Karpas-422 (cell line): Measurements from ENCODE around the gene FAM53B. TPM values are rescaled to one million over a fixed set of nuclear protein-coding genes. Genes with fewer than 3 reads are reported as not detected.

Experiments
- DNase-seq: peaks from one replicate; pipeline ENCODE4 v3.0.0-alpha.2; 2015
- H2AFZ ChIP-seq: fragments of 200-600 bp; sonication (generic); 2 replicates; pipeline ENCODE4 v1.6.1; 2014; ENCODE audit warnings: antibody characterized with exemption, low read length, mixed read lengths
- H3K27ac ChIP-seq: fragments of 200-600 bp; sonication (generic); 2 replicates; pipeline ENCODE4 v1.5.1; 2014; ENCODE audit warnings: mild to moderate bottlenecking, low read length, moderate library complexity
- H3K27me3 ChIP-seq: fragments of 200-600 bp; sonication (generic); 2 replicates; pipeline ENCODE4 v1.6.1; 2014; ENCODE audit warnings: low read length, mixed read lengths
- H3K36me3 ChIP-seq: fragments of 200-600 bp; sonication (generic); 2 replicates; pipeline ENCODE4 v1.6.1; 2014; ENCODE audit warnings: low read length, mixed read lengths; ENCODE audit not compliant: insufficient read depth
- H3K4me1 ChIP-seq: fragments of 200-600 bp; sonication (generic); 2 replicates; pipeline ENCODE4 v1.6.1; 2014; ENCODE audit warnings: mild to moderate bottlenecking, low read length, mixed read lengths
- H3K4me2 ChIP-seq: fragments of 200-600 bp; sonication (generic); 2 replicates; pipeline ENCODE4 v1.6.1; 2014; ENCODE audit warnings: low read length, low read depth, mild to moderate bottlenecking; ENCODE audit not compliant: poor library complexity, severe bottlenecking
- H3K4me3 ChIP-seq: fragments of 200-600 bp; sonication (generic); 2 replicates; pipeline ENCODE4 v1.5.1; 2014; ENCODE audit warnings: mild to moderate bottlenecking, antibody characterized with exemption, low read length, mixed read lengths
- H3K79me2 ChIP-seq: fragments of 200-600 bp; sonication (generic); 2 replicates; pipeline ENCODE4 v1.6.1; 2014; ENCODE audit warnings: mild to moderate bottlenecking, low read length, mixed read lengths
- H3K9ac ChIP-seq: fragments of 200-600 bp; sonication (generic); 2 replicates; pipeline ENCODE4 v1.6.0; 2014; ENCODE audit warnings: low read length
- H3K9me2 ChIP-seq: fragments of 200-600 bp; sonication (generic), shearing (Covaris generic); replicated peaks from 2 replicates; pipeline ENCODE4 v1.6.0; 2014; ENCODE audit warnings: mild to moderate bottlenecking, low read length, moderate library complexity; ENCODE audit not compliant: insufficient read depth
- H3K9me3 ChIP-seq: fragments of 300-700, 200-600 bp; sonication (generic); 2 replicates; pipeline ENCODE4 v1.6.1; 2014; ENCODE audit warnings: low read length, mixed read lengths
- H4K20me1 ChIP-seq: fragments of 200-600 bp; sonication (generic); 2 replicates; pipeline ENCODE4 v1.6.1; 2014; ENCODE audit warnings: mild to moderate bottlenecking, antibody characterized with exemption, low read length, low read depth; ENCODE audit not compliant: insufficient read depth
- total RNA-seq: library from RNA; depleted of rRNA; stranded (reverse); fragments of >200 nt; shearing (Covaris generic); gene quantifications from 2 replicates; pipeline ENCODE4 v1.2.3, GENCODE V29; 2014; ENCODE audit warnings: low replicate concordance

Gene FAM53B
- total RNA-seq, 1 experiment from 2014 or later = 72.5 TPM

DNA sequence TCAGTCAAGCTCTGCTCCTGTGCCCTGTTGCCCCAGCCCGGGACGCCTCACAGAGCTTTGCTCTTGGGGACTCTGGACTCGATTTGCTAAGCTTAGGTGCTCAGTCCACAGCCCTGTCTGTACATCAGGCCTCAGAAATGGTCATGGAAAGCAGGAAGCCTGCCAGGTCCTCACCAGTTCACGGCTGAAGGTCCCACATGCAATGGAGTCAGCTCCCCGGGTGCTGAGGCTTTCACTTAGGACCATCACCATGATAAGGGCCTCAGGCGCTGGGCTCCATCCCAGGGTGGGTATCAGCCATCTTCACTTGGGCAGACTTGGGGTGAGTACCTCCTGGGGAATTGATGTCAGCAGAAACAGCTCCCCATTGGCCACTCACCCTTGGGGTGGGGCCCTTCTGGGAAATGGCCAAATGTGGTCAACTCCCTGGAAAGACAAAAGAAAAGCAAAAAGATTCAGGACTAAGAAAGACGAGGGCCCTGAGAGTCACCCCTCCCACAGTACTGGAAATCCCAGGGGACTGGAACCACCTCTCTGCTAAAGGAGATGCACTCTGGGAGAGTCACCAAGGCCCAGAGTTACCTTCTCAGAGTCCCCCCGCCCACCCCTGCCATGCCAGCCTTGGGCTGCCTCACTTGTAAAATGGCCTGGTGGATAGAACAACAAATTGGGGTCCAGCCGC is 37.6 kb downstream of the FAM53B start:
- Histone ChIP-seq H3K9me3 (no peaks in the 10 kb centered on the region), H3K9me2 (no peaks in the 10 kb centered on the region), H3K27ac (no peak overlapping the region), H3K4me2 (no peak overlapping the region), H3K4me1 (peaks cover 57% of the 10 kb centered on the region), H3K79me2 (peaks cover 100% of the 10 kb centered on the region), H3K4me3 (no peak overlapping the region), H3K27me3 (no peaks in the 10 kb centered on the region), H2AFZ (no peak overlapping the region), H4K20me1 (peaks cover 56% of the 10 kb centered on the region), H3K36me3 (peaks cover 44% of the 10 kb centered on the region; the same call in 1 of the 2 replicates), H3K9ac (no peak overlapping the region)
- DNase-seq = no peak

GRCh38 chr10:124705817-124706461 is 38.2 kb downstream of the FAM53B start:
- Histone ChIP-seq H3K4me3 (no peak overlapping the region), H2AFZ (no peak overlapping the region), H3K4me1 (peaks cover 58% of the 10 kb centered on the region), H3K27me3 (no peaks in the 10 kb centered on the region), H3K27ac (no peak overlapping the region), H3K4me2 (no peak overlapping the region), H3K9me2 (no peaks in the 10 kb centered on the region), H3K9me3 (no peaks in the 10 kb centered on the region), H3K9ac (no peak overlapping the region), H3K36me3 (peaks cover 47% of the 10 kb centered on the region; the same call in 1 of the 2 replicates), H4K20me1 (peaks cover 54% of the 10 kb centered on the region), H3K79me2 (peaks cover 100% of the 10 kb centered on the region)
- no peak for DNase-seq

DNA sequence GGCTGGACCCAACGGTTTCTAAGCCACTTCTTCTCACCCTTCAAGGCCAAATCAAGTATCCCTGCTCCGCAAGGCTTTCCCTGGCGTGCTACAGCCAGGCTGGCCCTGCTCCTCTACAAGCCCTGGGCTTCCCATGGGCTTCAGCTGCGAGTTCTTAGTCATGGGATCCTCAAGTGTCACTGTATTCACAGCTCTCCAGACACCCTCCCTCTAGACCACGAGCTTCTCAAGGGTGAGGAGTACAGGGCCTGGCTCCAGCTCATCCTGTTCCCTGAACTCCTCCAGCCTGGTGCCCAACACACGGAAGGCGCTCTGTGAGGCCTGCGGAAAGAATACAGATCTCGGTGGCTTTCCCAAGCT is 38.8 kb downstream of the FAM53B start:
- Histone ChIP-seq H3K27ac (0 out of 2 replicates have a peak overlapping the region, but pooled peaks have one; percentile 8), H3K27me3 (no peaks in the 10 kb centered on the region), H3K9me3 (no peaks in the 10 kb centered on the region), H3K9ac (no peak overlapping the region), H3K4me3 (no peak overlapping the region), H4K20me1 (peaks cover 53% of the 10 kb centered on the region), H3K79me2 (peaks cover 100% of the 10 kb centered on the region), H3K9me2 (no peaks in the 10 kb centered on the region), H3K4me1 (peaks cover 60% of the 10 kb centered on the region), H3K36me3 (peaks cover 50% of the 10 kb centered on the region; the same call in 1 of the 2 replicates), H3K4me2 (no peak overlapping the region), H2AFZ (no peak overlapping the region)
- DNase-seq = no peak

DNA sequence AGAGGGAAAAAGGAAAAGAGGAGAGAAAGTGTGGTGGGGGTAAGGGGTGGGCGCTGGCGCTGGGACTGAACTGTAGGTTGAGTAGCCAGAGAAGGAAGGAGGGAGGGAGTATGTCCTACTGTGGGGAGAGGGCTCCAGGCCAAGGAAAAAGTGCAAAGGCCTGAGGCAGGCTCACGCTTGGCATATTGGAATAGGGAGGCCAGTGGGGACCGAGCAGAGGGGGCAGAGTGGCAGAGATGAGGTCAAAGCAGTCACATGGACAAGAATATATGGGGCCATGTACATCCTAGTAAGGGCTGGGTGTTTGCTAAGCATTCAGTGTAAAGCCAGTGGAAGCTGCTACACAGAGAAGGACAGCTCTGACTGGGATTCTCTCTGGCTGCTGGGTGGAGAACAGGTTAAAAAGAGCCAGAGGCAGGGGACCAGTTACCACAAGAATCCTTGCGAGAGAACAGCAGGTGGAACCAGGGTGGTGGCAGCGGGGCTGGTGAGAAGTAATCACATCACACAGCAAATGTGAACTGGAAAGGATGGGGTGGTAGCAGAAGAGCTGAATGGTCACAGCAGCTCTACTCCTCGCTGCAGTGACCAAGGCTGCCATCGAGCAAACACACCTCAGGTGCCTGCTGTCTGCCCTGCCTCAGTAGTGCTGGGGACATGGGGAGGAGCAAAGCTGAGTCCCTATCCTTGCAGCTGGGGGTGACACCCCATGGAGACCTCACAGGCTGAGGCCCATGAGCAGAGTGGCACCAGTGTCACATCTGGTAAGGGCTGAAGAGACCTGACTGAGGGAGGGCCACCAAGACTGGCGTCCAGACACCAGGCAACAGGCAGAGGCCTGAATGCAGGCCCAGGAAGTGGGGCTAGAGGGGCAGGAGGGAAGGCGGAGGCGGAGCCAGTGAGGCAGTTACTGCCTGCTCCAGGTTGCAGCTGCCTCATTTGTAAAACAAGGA is 39.5 kb downstream of the FAM53B start:
- Histone ChIP-seq H3K79me2 (peaks cover 100% of the 10 kb centered on the region), H4K20me1 (peaks cover 55% of the 10 kb centered on the region)
- no peak for DNase-seq

GRCh38 chr10:124703778-124704427 is 40.3 kb downstream of the FAM53B start:
- Histone ChIP-seq H3K9ac (no peak overlapping the region), H3K27ac (no peak overlapping the region), H2AFZ (no peak overlapping the region), H3K4me2 (no peak overlapping the region), H3K4me3 (no peak overlapping the region), H3K9me2 (no peaks in the 10 kb centered on the region), H3K79me2 (peaks cover 100% of the 10 kb centered on the region), H3K4me1 (peaks cover 72% of the 10 kb centered on the region), H3K9me3 (no peaks in the 10 kb centered on the region), H3K27me3 (no peaks in the 10 kb centered on the region), H3K36me3 (peaks cover 58% of the 10 kb centered on the region; the same call in 1 of the 2 replicates), H4K20me1 (peaks cover 52% of the 10 kb centered on the region)
- DNase-seq = no peak

More for the DNA sequence above, 39.5 kb downstream of the FAM53B start:
- Histone ChIP-seq H2AFZ (no peak overlapping the region), H3K27me3 (no peaks in the 10 kb centered on the region), H3K9me3 (no peaks in the 10 kb centered on the region), H3K9ac (no peak overlapping the region), H3K4me1 (peaks cover 66% of the 10 kb centered on the region), H3K36me3 (peaks cover 56% of the 10 kb centered on the region; the same call in 1 of the 2 replicates), H3K9me2 (no peaks in the 10 kb centered on the region), H3K4me2 (no peak overlapping the region), H3K27ac (no peak overlapping the region), H3K4me3 (no peak overlapping the region)

- H3K4me2 ChIP-seq = no peak overlapping the region
- H3K4me3 ChIP-seq = no peak overlapping the region
- peaks cover 72% of the 10 kb centered on the region for H3K4me1 ChIP-seq
- H3K9me3 ChIP-seq = no peaks in the 10 kb centered on the region
- H3K79me2 ChIP-seq = peaks cover 100% of the 10 kb centered on the region
- H3K27me3 ChIP-seq = no peaks in the 10 kb centered on the region
- H4K20me1 ChIP-seq = peaks cover 47% of the 10 kb centered on the region; the same call in 1 of the 2 replicates
- no peak overlapping the region for H3K27ac ChIP-seq
- peaks cover 58% of the 10 kb centered on the region; the same call in 1 of the 2 replicates for H3K36me3 ChIP-seq
- H3K9me2 ChIP-seq = no peaks in the 10 kb centered on the region
- no peak overlapping the region for H3K9ac ChIP-seq
- DNase-seq = no peak
- H2AFZ ChIP-seq = no peak overlapping the region
These were observed 40.8 kb downstream of the FAM53B start for GRCh38 chr10:124703372-124703771.

- no peaks in the 10 kb centered on the region for H3K9me2 ChIP-seq
- H3K4me1 ChIP-seq = peaks cover 83% of the 10 kb centered on the region
- no peak overlapping the region for H2AFZ ChIP-seq
- H3K4me2 ChIP-seq = no peak overlapping the region
- H3K27me3 ChIP-seq = no peaks in the 10 kb centered on the region
- H4K20me1 ChIP-seq = peaks cover 41% of the 10 kb centered on the region; the same call in 1 of the 2 replicates
- no peak overlapping the region for H3K9ac ChIP-seq
- H3K4me3 ChIP-seq = no peak overlapping the region
- H3K36me3 ChIP-seq = peaks cover 55% of the 10 kb centered on the region
- peak overlapping the region; percentile 37 for H3K27ac ChIP-seq
- H3K79me2 ChIP-seq = peaks cover 100% of the 10 kb centered on the region
- no peak for DNase-seq
- no peaks in the 10 kb centered on the region for H3K9me3 ChIP-seq
These were observed 42.1 kb downstream of the FAM53B start for GRCh38 chr10:124701881-124702656.
